GM18870 (cell line): ENCODE results near the gene USP7.
"Not testable (repeated sequence)": the region's sequence is repeated elsewhere in the genome, so short reads cannot be mapped to it uniquely, and the experiment has no call there.

Experiments used
- ATAC-seq: cut with Tn5 transposase; IDR thresholded peaks from one replicate; pipeline ENCODE4 v1.9.1; 2021; ENCODE audit warnings: moderate library complexity; ENCODE audit not compliant: unreplicated experiment

USP7 gene

DNA sequence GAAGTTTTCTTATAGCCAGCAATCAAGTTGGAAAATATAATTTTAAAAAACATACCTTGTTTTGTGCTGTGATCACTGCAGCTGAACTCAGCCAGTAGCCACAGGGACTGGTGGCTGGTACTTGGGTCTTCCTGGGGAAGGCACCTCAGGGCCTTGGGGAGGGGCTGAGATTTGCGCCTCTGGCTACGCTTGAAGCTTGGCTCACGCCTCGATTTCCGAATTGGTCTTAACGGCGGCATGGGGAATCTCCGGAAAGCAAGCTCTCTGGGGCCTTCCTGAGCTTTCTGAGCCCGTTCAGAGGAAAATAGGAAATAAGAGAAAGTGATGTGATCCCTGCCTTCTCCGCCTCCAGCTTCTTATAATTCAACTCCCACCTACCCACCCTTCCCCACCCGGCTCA lies 11.3 kb upstream of the USP7 start:
- ATAC-seq = no peak

DNA sequence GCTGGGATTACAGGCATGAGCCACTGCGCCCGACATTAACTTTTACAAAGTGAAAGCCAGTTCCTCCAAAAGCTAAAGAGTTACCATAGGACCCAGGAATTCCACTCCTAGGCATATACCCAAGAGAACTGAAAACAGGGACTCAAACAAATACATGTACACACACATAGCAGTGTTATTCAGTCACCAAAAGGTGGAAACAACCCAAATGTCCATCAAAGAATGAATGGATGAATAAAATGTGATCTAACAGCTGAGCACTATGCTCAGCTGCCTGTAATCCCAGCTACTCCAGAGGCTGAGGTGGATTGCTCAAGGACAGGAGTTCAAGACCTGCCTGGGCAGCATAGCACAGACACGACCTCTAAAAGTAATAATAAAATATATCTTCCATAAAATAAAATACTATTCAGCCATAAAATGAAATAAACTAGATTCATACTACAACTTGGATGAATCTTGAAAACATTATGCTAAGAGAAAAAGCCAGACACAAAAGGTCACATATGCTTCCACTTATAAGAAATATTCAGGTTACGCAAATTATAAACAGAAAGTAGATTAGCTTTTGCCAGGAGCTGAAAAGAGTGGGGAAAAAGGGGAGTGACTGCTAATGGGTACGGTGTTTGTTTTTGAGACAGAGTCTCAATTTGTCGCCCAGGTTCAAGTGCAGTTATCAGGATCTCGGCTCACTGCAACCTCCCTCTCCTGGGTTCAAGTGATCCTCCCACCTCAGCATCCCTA lies 9.3 kb upstream of the USP7 start:
- no peak for ATAC-seq

DNA sequence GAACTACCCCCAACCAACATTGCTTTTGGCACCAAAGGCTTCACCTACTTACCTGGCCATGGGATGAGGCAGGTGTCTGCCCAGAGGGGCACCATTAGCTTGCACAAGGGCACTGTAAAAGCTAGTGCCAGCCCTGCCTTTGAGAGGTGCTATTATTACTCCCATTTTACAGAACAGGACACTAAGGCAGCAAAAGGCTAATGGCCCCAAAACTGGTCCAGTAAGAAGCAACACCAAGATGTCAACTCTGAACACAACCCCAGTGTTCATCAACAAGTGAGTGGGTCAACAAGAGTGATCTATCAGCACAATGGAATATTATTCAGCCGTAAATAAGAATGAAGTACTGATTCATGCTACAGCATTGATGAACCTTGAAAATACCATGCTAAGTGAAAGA lies 7.7 kb upstream of the USP7 start:
- no peak for ATAC-seq

DNA sequence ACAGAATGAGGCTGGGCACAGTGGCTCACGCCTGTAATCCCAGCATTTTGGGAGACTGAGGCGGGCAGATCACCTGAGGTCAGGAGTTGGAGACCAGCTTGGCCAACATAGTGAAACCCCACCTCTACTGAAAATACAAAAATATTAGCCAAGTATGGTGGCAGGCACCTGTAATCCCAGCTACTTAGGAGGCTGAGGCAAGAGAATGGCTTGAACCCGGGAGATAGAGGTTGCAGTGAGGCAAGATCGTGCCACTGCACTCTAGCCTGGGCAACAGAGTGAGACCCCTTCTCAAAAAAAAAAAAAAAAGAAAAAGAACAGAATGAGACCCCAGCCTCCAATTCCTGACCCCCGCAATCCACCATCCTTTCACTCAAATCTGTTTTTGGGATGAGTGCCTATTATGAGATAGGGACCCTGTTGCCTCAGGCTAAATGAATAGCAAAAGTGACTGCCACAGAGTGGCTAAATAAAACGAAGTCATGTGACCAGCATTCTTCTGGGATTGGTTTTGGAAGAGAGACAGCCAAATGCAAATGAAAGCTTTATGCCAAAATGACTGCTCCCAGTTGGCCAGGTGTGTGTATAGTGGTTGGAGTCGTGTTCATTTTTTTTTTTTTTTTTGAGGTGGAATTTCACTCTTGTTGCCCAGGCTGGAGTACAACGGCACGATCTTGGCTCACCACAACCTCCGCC lies 5.6 kb upstream of the USP7 start:
- not testable (repeated sequence) for ATAC-seq

DNA sequence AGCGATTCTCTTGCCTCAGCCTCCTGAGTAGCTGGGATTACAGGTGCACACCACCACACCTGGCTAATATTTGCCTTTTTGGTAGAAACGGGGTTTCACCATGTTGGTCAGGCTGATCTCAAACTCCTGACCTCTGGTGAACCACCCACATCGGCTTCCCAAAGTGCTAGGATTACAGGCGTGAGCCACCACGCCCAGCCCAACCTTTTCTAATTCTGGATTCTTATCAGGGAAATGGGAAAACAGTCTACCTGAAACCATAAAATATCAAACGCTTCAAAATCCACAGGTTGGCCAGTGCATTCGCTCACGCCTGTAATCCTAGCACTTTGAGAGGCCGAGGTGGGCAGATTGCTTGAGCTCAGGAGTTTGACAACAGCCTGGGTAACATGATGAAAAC lies 4.3 kb upstream of the USP7 start:
- ATAC-seq = not testable (repeated sequence)

DNA sequence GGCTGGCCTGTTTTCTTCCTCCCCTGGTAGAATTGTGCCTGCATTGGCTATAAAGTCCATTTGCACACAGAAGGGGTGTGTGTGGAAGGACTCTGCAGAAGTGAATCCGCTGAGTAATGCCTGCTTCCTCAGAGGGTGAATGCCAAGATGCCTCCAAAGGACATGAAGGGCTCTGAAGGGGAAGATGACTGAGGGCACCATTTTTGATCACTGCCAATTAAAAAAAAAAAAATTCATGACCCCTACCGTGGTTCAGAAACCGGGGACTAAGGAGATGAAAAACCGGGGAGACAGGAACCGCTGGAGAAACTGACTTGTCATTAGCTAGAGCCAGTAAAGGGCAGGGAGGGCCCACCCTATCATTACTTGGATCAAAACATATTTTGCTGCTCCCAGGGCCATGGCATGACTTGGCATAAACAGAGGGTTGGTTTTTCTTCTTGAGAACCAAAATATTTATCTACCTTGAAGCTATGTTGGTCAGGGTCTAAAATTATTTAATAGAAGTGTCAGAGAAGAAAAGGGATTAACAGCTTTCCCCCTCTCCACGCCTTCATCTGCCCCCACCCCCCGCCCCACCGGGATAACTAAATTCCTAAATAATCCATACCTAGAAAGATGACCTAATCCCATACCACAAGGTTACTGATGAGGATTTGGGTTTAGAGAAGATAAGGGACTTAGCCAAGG lies 3.6 kb upstream of the USP7 start:
- ATAC-seq = no peak

DNA sequence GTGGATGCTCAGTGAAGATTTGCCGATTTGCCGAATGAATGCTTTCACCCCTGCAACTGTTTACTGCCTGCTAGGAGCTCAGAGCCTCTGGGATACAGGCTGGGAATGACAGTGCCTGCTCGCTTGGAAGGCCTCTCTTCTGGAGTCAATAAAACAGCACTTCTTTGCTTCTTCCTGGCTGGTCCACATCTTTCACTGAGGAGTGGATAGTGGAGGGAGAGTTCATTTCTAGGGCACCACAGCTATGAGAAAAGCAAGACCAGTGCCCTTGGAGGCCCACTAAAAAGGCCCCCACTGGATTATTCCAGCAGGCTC lies 3.1 kb upstream of the USP7 start:
- ATAC-seq = no peak

DNA sequence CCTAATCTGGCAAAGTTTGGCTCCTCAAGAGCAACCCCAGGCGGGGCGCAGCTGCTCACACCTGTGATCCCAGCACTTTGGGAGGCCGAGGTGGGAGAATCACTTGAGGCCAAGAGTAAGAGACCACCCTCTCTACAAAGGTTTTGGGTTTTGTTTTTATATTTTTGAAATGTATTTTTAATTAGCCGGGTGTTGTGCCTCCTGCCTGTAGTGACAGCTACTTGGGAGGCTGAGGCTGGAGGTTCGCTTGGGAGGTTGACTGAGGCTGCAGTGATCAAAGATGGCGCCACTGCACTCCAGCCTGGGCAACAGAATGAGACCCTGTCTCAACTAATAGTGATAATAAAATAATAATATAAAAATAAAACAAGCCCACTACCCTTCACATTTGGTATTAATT lies 756 bp upstream of the USP7 start:
- no peak for ATAC-seq

DNA sequence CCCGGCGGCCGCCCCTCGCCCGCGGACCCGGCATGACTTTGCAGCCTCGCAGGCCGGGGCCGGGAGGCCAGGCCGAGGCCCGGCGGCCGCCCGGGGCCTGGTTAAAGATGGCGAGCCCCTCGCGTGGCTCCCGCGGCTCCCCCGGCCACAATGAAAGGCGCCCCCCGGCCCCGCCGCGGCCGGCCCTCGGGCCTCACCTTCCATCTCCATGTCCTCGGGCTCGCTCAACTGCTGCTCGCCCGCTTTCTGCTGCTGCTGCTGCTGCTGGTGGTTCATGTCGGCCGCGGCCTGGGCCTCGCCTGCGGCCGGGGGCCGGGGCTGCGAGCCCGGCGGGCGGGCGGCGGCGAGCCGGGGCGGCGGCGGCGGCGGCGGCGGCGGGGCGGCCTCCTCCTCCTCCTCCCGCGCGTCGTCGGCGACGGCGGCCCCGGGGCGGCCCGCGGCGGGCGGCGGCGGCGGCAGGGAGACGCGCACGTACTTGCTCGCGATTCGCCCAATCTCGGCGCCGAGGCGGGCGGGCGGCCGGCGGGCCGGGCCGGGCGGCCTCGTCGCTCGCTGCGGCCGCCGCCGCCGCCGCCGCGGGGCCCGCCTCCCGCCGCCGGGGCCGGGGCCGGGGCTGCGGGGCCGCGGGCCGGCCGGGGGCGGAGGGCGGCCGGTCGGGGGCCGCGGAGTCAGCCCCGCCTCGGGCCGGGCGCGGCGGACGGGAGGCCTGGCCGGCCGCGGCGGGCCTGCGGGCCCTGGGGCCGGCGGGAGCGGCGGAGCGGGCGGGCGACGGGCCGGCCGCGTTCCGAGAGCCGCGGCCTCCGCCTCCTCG lies 491 bp downstream of the USP7 start:
- no peak for ATAC-seq

DNA sequence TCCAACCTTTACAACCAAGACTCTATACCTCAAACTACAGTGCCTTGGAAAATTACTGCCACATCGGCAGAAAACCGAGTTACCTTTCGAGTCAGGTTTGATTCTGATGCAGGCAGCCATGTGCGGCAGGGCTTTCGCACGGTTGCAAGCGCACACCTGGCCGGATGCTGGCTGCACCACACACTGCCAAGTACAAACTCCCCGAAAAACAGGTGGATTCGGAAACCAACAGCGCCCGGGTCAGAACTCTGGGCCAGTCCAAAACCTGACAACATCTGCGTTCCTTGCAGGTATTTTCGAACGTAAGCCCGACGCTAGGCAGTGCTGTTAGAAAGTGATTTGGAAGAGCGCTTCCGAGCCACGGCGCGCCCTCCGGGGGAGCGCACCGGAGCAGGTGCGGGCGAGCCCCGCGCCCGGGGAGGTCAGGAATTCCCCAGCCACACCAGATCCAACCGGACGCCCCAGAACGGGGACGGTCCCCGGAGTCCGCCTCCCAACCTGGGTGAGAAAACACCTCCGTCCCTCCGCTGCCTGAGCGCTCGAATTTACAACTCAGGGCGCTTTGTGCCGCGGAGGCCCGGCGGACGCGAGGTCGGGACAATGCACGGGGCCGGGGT lies 1.2 kb downstream of the USP7 start:
- ATAC-seq = no peak

DNA sequence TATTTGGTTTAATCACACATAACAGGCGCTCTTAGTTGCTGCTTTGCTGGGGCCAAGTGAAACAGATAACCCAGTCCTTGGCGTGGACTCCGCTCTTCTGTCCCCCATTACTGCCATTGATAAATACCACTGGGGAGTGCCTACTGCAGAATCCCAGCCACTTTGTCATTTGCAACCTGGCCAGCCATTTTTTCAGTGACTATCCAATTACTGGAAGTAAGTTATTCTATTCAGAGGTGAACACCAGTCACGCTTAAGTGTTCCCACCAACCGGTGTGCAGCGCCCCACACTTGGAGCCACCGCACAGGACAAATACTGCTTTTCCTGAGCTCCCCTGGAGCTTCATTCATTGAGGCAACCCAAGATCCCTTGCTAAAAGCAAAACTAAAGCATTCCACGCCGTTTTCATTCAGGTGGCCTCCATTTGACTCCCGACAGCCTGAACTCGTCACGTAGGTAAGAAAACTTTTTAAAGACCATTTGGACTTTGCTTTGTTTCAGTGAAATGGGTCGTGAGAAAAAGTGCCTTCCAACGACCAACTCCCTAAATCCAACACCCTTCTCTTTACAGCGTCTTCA lies 1.8 kb downstream of the USP7 start:
- no peak for ATAC-seq

DNA sequence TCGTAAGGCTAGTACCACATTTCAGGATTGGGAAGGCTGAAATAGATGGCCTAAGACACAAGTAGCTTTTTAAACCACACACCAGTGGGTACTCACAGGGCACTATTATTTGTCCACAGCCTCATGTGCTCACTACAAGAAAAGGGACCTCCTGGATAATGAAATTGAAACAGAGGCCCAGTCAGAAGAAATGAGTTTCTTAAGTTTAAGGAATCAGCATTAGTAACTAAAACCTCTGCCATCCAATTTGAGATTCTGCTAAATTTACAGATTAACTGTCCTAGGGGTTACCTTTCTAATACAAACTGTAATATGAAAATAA lies 3.0 kb downstream of the USP7 start:
- ATAC-seq = no peak

DNA sequence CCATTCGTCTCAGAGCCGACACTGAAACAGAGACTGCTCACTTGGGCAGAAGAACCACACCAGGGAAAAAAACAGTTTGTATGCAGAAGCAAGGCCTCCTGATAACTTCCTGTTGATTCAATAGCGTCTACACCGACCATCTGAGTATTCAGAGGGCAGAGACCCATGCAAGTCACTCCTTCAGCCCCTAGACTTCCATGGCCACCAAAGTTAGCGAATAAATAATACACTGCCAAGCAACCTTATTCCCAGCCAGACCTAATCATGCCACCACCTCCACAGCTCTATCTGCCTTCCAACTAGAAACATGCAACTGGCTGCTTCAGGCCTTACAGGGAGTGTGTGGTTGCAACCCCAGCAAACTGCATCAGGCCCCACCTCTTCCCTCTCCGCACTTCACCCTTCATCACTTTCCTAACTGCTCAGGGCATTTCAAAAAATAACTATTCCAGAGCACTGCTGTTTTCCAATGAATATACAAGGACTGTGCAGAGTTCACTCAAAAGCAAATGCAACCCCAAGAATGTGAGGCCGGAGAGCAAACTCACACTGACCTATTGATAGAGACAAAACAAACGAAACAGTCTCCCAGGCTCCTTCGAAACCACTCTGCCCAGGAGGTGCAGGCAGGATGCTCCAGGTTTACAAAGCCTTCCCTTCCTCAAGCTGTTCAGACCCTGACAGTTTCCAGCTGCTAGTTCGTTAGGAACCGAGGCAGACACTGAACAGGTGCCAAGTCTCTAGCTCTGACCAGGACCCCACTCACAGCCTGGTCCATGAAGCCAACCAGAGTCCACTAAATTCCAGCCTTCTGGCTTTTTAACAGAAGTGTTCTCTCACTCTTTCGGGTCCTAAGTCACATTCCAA lies 3.6 kb downstream of the USP7 start:
- no peak for ATAC-seq

DNA sequence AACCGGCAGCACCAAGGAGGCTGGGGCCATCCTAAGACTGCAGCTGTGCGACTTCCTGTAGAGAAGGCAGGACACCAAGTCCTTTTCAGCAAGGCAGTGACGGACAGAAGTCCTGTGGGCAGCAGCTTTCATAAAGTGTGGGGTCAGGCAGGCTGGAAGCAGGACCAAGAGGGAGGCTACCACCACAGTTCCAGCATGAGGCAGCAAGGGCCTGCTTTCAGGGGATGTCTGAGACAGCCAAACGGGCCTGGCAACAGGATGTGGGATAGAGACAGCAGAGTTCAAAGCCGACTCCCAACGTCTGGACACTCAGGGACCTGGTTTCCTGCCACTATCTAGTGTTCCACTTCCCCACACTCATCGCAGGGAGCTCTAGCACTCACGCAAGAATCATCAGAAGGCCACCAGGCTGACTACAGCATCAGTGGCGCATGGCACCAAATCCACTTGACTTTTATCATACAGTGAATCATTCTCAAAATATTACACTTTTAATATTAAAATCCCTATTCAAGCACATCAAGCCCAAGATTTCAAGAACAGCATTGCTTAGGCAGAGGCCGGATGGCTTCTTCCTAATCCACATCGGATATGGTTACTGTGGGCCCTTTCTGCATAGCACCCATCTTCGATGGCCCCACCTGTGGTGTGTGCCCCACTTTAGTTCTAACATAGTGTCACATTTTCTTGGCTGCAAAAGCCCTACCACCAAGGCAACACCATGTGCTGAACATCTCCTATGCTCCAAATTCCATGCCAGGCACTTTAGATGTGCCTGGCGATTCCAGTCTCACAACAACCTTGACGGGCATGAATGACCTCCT lies 5.2 kb downstream of the USP7 start:
- no peak for ATAC-seq

DNA sequence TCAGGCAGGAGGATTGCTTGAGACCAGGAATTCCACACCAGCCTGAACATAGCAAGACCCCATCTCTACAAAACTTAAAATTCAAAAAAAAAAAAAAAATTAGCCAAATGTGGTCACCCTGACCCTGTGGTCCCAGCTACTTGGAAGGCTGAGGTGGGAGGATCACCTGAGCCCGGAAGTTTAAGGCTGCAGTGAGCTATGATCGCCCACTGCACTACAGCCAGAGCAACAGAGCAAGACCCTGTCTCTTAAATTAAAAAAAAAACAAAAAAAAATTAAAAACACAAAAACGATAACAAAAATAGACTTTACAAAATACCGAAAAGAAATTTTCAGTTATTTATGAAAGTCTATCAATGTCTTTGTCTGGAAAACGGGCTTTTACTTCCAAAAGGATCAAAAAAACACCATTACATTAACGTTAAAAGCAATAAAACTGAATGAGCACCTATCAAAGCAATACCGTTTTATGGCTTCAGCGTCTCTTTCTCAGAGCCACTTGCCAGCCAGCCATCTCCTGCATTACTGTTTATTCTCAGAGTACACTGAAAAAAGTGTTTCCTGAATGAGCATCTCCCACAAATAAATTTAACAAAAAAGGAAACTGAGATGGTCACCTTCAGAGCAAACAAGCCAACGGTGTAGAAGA lies 6.1 kb downstream of the USP7 start:
- no peak for ATAC-seq

DNA sequence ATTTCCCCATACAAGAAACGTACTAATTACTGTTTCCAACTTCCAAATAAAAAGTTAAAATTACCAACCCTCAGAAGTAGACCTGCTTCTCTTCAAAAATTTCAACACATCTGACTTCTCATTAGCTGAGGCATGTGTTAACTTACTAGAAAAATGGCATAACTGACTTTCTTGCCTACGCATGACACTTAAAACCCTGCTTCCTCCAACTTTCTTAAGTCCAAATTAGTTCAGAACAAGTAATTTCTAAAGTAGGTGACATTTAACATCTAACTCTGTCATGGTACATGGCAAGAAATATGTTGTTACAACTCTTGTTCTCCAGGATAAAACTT lies 6.7 kb downstream of the USP7 start:
- no peak for ATAC-seq

DNA sequence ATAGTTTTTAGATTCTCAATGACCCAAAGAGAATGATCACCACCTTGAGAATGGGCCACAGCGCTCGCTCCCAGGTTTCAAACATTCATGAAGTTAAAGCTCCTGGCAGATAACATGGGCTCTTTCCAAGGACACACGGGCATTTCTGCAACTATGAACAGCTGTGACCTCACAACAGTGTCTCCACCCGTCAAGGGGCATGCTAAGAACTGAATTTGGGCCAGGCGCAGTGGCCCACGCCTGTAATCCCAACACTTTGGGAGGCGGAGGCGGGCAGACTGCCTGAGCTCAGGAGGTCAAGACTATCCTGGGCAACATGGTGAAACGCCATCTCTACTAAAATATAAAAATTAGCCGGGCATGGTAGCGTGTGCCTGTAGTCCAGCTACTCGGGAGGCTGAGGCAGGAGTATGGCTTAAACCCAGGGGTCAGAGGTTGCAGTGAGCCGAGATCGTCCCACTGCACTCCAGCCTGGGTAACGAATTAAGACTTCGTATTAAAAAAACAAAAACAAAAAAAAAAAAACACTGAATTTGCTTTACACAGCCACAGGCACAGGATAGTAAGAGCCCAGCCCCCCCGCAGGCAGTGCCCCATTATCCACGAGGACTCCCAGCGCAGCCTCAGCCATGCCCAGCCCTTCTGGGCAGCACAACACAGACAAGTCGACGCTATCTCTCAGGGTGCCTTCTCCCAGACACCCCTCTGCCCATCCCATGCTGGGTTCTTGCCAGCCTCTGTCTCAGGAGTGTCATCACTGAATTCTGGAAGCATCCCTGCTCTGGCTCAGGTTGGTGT lies 7.2 kb downstream of the USP7 start:
- no peak for ATAC-seq

DNA sequence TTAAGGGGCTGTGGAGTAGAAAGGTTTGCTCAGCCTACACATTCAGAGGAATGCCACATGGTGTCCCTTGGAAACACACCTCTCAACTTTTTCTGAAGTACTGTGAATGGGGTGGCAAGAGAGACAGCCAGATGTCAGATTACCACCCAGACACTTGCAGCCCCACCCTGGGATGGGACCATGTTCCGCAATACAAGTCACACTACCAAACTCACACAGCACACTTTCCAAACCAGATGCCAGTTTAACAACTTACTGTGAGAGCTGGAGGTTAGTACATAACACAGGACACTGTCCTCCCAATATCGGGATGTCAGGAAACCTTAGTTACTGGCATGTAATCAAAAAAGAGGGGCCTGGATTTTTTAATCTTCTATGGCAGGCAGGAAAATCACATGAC lies 7.9 kb downstream of the USP7 start:
- ATAC-seq = no peak
